HuH-7.5 (cell line): Measurements from ENCODE around the gene MALRD1.

ENCODE experiments used
- DNase-seq: peaks from one replicate; pipeline ENCODE4 v3.0.0; 2011; ENCODE audit warnings: low spot score

MALRD1 gene

GRCh38 chr10:19654576-19654975 is 606.0 kb downstream of the MALRD1 start:
- no peak for DNase-seq

- DNase-seq: no peak
Measured at GRCh38 chr10:19656420-19657042, 607.9 kb downstream of the MALRD1 start.

GRCh38 chr10:19658131-19658530 is 609.5 kb downstream of the MALRD1 start:
- no peak for DNase-seq

- DNase-seq: no peak
Measured at GRCh38 chr10:19658622-19659233, 610.1 kb downstream of the MALRD1 start.

DNA sequence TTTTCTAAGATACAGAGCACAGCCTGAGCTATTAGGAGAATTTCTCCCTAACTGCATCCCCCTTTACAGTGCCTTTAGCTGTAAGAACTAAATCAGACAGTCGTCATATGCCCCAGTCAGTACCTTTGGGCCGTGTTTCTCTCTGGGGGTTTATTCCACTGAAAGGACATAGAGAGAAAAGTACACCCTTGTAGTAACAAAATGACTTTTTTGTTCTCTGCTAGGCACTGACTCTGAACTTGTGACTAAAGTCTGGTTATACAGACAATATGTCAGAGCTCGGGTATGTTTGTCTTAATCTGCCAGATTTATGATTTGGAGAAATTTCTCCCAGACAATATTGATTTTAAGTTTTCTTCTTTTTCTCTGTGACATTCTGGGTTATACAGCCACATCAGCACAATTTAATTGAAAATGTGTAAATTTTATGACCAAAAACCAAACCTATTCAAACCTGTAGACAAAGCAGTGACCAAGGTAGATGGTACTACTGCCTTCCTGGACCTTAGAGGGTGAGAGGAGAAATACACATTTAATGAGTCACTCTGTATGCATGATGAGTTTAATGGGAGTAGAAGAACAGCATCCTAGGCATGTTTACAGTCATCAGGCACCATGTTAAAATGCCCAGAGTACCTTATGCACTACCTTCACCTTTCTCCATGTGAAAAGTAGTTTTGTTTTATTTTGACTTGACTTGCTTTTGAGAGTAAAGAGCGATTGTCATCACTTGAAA is 611.5 kb downstream of the MALRD1 start:
- DNase-seq: no peak

GRCh38 chr10:19663344-19663743 is 614.7 kb downstream of the MALRD1 start:
- DNase-seq: no peak

GRCh38 chr10:19668116-19668515 is 619.5 kb downstream of the MALRD1 start:
- no peak for DNase-seq

- DNase-seq: no peak
Measured at GRCh38 chr10:19676063-19676462, 627.5 kb downstream of the MALRD1 start.

DNA sequence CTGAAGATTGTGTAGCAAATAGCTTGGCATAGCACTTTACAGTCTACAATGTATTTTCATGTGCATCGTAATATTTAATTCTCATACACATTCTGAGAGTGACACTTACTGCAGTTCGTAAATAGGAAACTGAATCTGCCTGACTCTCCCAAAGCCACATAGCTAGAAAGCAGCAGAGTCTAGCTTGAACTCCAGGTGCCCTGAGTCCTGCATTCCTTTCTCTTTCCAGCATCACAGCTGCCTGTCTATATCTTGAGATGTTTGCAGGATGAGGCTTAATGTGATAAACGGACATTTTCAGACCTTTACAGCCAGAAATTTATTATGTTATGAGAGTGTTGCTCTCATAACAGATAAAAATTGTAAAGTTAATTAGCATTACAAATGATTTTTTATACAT is 634.8 kb downstream of the MALRD1 start:
- DNase-seq: no peak

DNA sequence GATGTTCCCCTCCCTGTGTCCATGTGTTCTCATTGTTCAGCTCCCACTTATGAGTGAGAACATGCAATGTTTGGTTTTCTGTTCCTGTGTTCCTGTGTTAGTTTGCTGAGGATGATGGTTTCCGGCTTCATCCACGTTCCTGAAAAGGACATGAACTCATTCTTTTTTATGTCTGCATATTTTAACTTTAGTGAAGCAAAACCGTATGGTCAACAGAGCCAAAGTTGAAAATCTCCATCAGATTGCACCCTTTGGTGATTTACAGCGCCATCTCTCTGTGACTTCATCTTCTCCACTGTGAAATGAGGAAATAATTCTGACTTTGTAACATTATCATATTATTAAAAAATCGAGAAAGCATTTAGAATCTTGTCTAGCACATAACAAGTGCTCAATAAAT is 635.4 kb downstream of the MALRD1 start:
- DNase-seq: no peak

DNA sequence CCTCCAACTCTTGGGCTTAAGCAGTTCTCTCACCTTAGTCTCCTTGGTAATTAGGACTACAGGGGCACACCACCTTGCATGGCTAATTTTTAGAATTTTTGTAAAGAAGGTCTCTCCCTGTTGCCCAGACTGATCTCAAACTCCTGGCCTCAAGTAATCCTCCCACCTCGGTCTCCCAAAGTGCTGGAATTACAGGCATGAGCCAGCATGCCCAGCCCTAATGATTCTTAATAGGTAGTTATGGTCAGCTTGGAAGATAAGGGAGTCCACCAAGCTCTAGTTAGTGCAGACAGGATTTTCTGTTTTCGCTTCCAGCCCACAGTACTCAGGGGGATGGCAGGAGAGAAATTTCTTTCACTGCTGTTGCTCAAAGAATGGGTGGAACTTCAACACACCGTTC is 639.7 kb downstream of the MALRD1 start:
- no peak for DNase-seq

- no peak for DNase-seq
Measured at GRCh38 chr10:19689231-19689630, 640.6 kb downstream of the MALRD1 start.

DNA sequence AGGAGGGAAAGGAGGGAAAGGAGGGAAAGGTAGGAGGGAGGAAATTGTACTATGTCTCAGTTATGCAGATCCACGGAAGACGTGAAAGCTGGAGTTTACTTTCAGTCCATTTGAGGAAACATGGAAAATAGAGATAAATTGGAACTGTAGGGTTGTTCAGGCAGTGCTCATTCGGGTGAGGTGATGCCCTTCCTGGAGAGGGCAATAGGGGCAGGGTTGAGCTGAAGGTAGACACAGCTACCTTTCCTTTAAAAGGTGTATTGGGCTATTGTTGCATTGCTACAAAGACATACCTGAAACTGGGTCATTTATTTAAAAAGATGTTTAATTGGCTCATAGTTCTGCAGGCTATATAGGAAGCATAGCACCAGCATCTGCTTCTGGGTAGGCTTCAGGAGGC is 650.7 kb downstream of the MALRD1 start:
- no peak for DNase-seq

- DNase-seq: no peak
Measured at GRCh38 chr10:19701427-19702052, 652.9 kb downstream of the MALRD1 start.

DNA sequence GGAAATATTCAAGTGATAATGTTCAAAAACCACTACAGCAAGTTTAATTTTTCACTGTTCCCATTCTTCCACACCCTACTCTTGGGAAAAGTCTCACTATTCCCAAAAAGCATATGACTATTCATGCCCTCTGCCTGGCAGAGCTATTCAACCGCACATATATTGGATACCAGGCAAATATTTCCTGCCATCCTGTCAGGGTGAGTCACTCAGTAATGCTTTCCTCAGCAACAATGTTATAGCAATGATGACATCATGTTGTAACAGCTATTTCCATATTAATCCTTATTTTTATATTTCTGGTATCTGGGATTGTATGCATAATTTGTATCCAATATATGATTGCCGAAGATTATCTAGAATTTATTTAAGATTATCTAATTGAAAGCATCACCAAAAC is 653.6 kb downstream of the MALRD1 start:
- DNase-seq: no peak

GRCh38 chr10:19704544-19704943 is 655.9 kb downstream of the MALRD1 start:
- no peak for DNase-seq

DNA sequence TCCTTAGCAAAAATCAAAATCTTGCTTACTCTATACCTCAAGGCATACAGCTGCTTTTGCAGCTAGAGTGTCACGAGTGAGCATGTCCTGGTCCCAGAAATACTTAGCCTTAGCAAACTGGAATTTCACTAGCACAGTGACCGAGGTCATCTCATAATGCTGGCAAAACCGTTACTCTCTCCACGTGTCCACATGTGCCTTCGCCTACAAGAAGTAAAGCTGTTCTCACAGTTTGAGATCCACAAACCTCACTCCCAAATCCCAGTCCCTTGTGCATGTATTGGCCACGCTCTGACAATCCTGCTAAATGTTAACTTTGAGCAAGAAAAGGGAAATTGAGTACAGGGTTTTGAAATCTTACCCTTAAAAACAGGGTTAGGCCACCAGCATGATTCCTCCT is 656.6 kb downstream of the MALRD1 start:
- no peak for DNase-seq

GRCh38 chr10:19706904-19707303 is 658.3 kb downstream of the MALRD1 start:
- no peak for DNase-seq

DNA sequence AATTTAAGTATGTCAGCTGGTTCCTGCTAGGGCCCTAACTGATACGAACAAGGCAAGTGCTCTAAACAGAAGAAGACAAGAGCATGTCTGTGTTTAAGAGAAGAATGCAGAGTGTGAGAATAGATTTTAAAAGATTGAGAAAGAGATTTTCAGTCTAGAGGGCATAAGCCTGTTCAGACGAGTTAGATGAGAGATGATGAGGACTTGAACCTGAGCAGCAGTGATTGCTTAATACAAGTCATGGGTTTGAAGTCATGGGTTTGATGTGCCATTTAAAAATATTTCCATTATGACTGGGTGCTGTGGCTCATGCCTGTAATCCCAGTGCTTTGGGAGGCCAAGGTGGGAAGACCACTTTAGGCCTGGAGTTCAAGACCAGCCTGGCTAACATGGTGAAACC is 658.8 kb downstream of the MALRD1 start:
- no peak for DNase-seq

DNA sequence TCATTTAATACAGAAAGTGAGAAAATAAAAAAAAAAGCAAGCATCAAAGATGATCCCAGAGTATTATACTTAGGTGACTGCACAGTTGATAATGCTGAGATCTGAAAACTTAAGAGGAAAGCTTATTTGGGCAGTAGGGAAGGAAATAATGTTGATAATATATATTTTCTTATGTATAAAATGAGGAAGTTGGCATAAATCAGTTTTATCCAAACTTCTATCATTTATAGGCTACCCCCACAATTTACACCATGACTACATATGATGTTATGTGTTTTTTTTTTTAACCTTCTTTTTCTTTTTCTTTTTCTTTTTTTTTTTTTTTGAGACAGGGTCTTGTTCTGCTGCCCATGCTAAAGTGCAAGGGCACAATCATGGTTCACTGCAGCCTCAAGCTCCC is 659.4 kb downstream of the MALRD1 start:
- DNase-seq: no peak

- DNase-seq: no peak
Measured at GRCh38 chr10:19710600-19710999, 662.0 kb downstream of the MALRD1 start.

DNA sequence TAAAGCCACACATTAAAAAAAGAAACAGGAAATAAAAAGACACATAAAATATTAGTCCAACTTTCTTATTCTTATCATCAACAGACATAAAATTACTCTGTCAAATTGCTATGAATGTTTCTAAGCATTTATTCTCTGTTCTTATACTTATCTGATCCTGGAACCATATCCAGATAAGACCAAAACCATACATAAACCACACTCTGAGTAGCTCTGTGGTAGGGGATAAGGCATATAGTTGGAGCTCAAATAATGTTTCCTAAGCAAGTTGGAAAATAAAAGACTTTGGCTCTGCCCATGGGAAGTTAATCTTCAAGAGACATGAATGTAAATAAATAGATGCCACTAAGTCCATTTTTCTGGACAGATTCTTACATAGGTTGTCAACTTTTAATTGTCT is 664.6 kb downstream of the MALRD1 start:
- DNase-seq: no peak
